Posterior cingulate gyrus (tissue), 11 donors: Measurements from ENCODE around the gene PPP1R8.
A peak's percentile ranks its signal among the peaks of the same experiment; 100 is the strongest.
"Not testable (repeated sequence)": the region's sequence is repeated elsewhere in the genome, so short reads cannot be mapped to it uniquely, and the experiment has no call there.

Source experiments
- DNase-seq, 10 donors: peaks; one replicate each; pipeline versions ENCODE4 v3.0.0 to v3.0.0-alpha.2; 2020 to 2021; ENCODE audit warnings: mixed read lengths in 3 of 10
- intact Hi-C: fragments of 100-400 bp; cut with DNase I; formaldehyde crosslinking; loops from one replicate; pipeline ENCODE4 v1.15.1; 2023

The PPP1R8 gene

DNA sequence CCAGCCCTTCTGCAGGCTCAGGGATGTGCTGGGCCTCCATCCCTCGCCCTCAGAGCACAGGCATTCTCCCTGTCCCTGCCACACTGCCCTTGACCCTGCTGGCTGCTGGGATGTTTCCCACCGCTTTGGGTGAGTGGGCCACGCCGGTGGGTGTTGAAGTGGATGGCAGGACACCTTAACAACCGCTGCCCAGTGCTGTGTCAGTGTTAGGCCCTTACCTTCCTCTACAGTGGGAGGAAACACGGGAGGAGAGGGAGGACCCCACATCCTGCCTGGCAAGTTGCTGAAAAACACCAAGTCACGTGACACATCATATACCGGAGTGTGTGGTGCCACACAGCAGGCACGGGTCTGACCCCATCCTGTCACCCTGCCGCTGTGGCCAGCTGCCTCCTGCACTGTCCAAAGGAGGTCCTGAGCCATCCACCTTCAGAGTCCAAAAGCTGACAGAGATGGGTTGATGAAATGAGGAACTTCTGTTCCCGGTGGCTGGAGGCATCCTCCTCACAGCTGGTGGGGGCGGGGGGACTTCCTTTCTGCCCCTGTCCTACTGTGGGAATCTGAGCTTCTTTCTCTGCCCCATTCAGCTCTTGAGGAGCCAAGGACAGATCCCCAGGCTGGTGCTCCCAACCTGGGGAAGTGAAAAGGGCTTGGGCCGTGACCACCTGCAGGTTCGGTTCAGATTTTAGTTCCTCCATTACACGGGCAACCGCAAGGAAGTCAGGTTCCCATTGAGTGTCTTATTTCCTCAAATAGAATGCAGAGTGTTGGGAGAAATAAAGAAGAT, 38.5 kb downstream of the PPP1R8 start:
- peak in 1 of 10 donors; percentile 81 for DNase-seq

DNA sequence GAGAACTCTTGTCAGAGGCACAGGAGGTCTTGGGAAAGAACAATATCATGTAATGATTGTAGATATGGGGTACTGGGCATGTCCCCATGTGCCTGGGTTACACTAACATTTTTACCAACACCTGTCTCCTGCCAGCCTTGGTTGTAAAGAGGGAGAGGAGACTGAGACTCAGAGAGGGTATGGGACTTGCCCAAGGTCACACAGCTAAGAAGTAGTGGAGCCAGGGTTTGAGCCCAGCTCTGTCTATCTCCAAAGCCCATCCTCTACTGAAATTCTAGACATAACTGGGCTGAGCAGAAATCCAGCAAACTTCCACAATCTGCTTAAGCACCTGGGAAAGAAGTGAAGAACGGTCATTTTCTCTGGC, 39.1 kb downstream of the PPP1R8 start:
- intact Hi-C loops, result no loop called here
- no peak for DNase-seq

More for the DNA sequence above, 38.5 kb downstream of the PPP1R8 start:
- intact Hi-C loops, result no loop called here

DNA sequence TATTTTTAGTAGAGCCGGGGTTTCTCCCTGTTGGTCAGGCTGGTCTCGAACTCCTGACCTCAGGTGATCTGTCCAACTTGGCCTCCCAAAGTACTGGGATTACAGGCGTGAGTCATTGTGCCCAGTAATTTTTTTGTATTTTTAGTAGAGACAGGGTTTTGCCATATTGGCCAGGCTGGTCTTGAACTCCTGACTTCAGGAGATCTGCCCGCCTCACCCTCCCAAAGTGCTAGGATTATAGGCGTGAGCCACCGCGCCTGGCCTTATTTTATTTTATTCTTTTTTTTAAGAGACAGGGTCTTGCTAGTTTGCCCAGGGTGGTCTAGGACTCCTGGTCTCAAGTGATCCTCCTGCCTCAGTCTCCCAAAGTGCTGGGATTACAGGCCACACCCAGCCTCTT, 40.5 kb downstream of the PPP1R8 start:
- DNase-seq, intact Hi-C loops: not testable (repeated sequence)

DNA sequence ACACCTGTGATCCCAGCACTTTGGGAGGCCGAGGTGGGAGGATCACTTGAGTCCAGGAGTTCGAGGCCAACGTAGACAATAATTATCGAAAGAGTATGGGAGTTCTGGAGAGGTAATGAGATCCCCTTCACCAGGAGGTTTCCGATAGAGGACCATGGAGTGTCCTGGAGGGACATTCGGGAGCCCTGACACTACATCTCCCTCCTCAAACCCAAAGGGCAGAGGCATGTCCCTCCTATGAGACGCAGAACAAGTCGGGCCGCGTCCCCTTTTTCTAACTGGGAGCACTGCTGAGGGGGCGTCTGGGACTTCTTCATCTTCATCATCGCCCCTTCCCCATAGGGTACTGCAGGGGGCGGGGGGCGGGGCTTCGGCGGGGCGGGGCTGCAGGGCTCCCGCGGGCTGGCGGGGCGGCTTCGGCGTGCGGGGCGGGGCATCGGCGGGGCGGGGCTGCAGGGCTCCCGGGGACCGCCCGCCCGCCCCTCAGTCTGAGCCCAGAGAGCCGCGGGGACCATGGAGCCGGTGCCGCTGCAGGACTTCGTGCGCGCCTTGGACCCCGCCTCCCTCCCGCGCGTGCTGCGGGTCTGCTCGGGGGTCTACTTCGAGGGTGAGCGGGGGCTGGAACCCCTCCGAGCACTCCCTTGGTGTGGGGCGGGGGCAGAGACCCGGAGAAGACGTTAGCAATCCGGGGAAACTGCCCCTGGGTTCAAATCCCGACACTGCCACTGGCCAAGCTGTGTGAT, 41.6 kb downstream of the PPP1R8 start, which contains the start of gene THEMIS2:
THEMIS2 (plus strand) TSS at position 486 of the 743 bp plus-strand sequence; CDS start at position 514, 28 bp downstream.
- intact Hi-C loops, result no loop called here
- DNase-seq, result peak in 9 of 10 donors; percentile 61 to 95 (median 72)

DNA sequence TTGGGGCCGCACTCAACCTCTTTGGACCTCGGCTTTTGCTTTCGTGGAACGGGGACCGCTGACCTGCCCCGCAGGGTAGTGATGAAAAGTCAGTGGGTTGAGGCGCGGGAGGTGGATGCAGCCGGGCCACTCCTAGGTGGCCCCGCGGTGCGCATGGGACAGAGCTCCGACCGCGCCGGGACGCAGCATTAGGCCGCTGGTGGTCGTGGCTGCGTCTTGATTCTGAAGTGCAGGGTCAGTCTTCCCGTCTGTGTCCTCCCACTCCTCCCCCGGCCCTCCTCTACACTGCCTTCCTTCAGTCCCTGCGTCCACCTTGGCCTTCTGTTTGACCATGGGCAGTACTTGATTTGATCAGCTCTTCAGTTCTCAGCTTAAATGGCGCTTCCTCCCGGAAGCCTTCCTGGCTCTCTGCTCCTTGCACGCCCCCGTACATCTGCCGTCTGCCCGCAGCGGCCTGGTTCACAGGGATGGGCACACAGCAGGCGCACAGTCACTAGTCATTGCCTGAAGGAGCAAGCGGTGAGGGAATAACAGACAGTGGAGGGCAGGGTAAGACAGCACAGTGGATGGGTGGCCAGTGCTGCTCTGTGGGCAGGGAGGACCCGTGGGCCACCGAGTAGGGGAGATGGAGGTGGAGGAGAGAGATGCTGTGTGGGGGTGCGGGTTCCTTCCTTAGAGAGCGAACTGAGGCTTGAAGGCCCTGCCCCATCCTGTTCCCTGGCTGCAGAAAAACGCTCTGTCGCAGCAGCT, 42.4 kb downstream of the PPP1R8 start:
- intact Hi-C loops, result no loop called here
- DNase-seq, result peak in 4 of 10 donors; percentile 38 to 91 (median 66)

DNA sequence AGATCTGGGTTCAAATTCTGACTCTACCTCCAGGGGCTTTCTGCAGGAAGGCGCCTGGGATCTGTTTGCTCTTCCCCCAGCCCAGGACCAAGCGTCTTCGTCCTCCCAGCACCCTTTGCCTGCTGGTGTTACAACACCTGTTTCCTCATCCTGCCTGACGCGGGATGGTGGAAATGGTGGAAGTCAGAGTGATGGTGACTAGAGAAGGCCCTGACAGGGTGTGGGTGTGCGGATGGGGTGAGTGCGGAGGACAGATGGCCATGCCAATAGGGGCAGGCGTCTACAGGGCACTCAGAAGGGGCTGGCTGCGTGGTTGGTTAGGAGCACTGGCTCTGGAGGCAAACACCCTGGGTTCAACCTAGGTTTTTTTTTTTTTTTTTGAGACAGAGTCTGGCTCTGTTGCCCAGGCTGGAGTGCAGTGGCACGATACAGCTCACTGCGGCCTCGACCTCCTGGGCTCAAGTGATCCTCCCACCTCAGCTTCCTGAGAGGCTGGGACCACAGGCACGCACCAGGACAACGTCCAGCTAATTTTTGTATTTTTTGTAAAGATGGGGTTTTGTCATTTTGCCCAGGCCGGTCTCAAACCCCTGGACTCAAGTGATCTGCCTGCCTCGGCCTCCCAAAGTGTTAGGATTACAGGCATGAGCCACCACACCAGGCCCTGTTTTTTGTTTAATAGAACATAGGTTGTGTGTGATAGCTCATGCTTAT, 43.2 kb downstream of the PPP1R8 start:
- intact Hi-C loops, result no loop called here
- DNase-seq, result peak in 1 of 10 donors; percentile 83

DNA sequence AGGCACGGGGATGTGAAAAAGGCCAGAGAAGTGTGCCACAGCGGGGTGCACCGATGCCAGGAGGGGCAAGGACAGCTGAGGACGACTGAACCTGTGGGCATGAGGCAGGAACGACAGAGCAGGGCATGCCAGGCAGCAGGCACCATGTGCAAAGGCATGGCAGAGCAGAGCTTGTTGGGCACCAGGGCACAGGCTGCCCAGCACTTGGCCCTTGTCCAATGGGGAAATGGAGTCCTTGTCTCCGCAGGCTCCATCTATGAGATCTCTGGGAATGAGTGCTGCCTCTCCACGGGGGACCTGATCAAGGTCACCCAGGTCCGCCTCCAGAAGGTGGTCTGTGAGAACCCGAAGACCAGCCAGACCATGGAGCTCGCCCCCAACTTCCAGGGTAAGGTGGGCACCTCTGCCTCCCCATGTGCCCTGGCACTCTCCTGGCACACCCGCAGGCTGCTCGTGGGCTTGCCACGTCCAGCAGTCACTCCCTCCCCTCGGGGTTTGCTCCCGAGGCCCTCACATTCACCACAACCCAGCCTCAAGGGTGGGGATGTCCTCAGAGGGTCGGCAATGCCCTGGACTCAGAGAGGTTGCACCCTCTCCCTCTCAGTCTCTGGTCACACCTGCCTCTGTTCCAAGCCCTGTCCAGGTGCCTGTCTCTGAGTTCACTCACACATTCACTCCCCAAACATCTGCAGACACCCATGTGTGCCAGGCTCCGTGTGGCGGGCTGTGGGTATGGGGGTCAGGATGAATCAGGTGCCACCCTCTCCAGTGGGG, 45.9 kb downstream of the PPP1R8 start:
- intact Hi-C loops, result no loop called here
- peak in 2 of 10 donors; percentile 68 to 74 for DNase-seq

DNA sequence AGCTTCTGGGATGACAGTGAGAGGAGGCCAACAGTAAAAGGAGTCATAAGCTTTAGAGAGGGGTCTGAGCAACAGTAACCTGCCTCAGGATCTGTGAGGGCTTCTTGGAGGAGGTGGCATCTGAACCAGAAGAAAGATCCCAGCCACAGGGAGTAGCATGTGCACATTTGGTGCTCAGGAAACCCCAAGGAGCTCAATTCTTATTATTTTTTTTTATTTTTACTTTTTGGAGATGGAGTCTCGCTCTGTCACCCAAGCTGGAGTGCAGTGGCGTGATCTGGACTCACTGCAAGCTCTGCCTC, 46.5 kb downstream of the PPP1R8 start:
- peak in 1 of 10 donors; percentile 33 for DNase-seq
- intact Hi-C loops, result no loop called here

DNA sequence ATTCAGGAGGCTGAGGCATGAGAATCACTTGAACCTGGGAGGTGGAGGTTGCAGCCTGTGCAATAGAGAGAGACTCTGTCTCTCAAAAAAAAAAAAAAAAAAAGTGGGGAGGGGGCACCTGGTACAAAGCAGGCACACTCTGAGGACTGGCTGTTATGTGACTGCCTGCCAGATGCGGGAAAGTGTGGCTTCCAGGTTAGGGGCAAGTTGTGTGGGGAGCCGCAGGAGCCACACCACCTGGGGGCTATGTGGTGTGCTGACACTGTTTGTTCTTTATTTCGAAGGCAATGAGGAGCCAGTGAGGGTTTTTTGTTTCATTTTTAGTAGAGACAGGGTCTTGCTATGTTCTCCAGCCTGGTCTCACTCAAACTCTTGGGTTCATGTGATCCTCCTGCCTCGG, 47.5 kb downstream of the PPP1R8 start:
- intact Hi-C loops, result no loop called here
- DNase-seq, result peak in 2 of 10 donors; percentile 17 to 32

DNA sequence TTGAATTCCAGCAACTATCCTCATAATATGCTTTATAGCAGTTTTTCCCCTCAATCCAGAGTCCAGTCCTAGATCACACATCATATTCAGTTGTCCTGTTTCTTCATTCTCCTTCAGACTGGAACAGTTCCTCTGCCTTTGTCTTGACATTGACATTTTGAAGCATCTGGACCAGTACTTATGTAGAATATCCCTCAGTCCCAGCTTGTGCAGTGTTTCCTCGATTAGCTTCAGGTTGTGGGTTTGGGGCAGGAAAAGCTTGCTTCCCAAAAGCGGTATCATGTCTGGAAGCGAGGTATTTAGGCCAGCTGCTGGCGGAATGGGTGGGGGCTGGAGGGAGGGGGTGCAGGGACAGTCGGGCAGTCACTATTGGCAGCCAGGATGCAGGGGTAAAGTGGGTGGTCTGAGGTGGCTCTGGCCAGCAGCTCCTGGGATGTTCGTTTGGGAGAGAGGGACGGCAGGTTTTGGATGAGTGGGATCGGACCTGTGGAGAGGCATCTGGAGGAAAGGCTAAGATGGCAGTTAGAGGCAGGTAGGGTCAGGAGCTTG, 48.3 kb downstream of the PPP1R8 start:
- intact Hi-C loops, result no loop called here
- peak in 1 of 10 donors; percentile 31 for DNase-seq

DNA sequence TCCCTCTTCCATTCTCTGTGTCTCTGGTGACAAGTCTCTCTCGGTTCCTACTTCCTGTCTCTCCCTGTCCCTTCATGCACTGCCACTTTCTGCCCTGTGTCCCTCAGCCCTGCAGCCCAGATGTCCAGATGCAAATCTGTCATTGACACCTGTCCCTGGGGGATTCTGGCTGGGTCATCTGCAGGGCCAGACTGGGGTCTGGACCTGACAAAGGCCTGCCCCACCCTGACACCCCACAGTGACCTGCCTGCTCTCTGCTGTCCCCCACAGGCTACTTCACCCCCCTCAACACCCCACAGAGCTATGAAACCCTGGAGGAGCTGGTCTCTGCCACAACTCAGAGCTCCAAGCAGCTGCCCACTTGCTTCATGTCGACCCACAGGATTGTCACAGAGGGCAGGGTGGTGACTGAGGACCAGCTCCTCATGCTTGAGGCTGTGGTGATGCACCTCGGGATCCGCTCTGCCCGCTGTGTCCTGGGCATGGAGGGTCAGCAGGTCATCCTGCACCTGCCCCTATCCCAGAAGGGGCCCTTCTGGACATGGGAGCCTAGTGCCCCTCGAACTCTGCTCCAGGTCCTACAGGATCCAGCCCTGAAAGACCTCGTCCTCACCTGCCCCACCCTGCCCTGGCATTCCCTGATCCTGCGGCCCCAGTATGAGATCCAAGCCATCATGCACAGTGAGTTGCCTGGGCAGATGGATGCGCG, 48.9 kb downstream of the PPP1R8 start:
- DNase-seq, result peak in 2 of 10 donors; percentile 31 to 71
- intact Hi-C loops, result no loop called here

DNA sequence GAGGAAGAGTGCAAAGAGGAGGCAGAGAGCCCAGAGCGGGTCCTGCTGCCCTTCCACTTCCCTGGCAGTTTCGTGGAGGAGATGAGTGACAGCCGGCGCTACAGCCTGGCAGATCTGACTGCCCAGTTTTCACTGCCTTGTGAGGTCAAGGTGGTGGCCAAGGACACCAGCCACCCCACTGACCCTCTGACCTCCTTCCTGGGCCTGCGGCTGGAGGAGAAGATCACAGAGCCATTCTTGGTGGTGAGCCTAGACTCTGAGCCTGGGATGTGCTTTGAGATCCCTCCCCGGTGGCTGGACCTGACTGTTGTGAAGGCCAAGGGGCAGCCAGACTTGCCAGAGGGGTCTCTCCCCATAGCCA, 51.9 kb downstream of the PPP1R8 start:
- intact Hi-C loops, result no loop called here
- peak in 1 of 10 donors; percentile 50 for DNase-seq

DNA sequence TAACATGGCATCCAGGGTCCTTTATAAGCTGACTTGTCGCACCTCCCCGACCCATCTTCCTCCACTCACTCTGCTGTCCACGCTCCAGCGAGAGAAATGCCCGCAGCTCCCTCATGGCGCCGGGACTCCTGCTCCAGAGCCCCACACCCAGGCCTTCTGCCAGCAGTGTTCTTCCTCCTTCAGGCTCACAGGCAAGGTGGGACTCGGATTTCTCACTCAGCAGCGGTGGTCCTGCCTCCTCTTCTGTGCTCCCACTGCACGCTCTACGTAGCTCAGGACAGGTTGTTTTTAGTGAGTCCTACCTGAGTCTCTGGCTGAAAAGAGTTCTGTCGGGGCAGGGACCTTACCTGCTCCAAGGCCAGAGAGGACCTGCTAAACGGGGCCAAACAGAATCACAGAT, 53.0 kb downstream of the PPP1R8 start:
- DNase-seq, result peak in 1 of 10 donors; percentile 52
- intact Hi-C loops, result no loop called here

DNA sequence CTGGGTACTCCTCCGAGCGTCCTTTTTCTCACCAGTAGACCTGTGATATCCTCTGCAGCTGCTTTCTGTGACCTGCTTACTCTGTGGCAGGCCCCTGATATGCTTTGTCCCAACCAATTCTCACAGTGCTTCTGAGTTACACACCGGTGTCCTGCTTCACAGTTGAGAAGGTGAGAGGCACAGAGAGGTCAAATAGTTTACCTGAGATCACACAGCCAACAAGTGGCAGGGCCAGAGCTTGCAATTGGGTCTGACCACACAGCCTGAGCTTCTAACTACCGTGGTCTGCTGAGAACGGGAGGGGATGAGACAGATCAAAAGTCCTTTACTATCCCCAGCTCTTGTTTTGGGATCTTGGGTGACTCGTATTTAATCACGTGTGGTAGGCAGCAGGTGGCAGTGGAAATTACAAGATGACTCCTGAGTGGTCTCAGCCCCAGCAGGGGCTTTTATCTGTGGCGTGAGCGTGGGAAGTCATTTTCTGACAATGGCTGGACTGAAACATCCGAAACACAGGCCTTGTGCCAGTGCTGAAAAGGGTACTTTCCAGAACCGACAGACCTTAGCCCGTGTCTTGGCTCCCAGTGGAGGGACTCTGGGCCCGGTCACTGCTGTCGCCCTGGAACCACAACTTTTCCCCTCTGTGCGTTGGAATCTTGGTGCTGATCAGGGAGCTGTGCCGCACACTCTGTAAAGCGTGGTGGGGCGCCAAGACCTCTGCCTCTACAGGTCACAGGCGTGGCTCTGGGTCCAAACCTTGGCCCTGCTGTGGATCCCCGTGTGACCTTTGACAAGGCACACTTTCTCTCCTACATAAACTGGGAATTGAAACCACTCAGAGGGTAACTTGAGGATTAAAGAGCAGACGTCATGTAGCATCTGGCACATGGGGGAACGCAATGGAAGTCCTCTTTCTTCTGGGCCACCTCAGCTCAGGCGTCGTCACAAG, 53.7 kb downstream of the PPP1R8 start:
- peak in 1 of 10 donors; percentile 68 for DNase-seq
- intact Hi-C loops, result no loop called here

DNA sequence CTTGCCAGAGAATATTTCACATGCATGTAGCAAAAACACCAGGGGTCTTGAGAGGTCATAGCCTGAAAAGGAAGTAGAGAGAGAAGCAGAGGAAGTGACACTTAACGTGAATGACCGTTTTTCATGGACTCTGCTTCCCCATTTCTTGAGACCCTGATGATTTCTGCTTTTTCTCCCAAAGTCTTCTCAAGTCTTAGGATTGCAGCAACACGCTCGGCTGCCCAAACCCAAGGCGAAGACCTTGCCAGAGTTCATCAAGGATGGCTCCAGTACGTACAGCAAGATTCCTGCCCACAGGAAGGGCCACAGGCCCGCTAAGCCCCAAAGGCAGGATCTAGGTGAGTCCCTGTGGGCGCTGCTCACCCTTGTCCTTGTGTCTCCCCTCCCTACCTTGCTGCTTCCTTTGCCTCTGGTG, 54.5 kb downstream of the PPP1R8 start:
- intact Hi-C loops, result no loop called here
- DNase-seq, result peak in 1 of 10 donors; percentile 65

DNA sequence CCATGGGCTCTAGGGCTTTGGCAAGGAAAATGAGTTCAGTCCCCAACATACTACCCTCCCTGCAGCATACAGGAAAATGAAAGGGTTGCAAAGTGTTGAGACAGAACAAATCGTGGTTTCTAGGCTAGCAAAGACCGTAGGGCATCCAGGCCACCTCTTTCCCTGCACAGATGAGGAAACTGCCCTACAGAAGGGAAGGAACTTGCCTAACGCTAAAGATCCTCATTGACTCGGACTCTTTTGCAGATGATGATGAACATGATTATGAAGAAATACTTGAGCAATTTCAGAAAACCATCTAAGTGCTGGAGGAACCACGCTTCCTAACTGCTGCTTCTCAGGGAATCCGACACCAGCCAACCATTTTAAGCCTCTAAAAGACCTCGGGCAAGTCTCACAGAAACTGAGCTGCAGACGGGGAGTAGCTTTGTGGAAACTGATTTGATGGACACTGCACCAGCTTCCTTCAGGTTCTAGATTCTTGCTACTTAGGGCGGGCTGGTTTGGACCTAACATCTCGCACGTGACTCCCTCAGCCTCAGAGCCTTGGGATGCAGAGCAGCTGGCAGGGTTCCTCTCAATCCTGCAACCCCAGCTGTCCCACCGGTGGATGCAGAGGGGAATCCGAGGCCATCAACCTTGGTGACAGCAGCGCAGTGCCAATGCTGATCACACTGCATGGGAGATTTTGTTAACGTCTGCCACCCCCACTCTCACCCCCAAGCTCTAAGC, 55.2 kb downstream of the PPP1R8 start:
- DNase-seq, result peak in 1 of 10 donors; percentile 43
- intact Hi-C loops, result no loop called here

DNA sequence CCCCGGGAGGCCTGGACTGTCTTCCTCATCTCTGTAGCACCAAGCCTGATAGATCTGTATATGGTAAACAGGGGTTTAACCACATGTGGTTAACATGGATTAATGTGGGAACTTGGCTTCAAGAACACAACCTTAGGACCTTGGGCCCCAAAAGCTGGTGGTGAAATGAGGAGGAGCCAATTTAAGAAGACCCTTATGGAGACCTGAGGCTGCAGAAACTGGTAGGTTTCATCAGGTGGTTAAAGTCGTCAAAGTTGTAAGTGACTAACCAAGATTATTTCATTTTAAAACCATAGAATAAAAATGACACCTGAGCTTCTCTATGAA, 55.7 kb downstream of the PPP1R8 start:
- intact Hi-C loops, result no loop called here
- DNase-seq, result no peak
